ENCODE results near the gene TRIM16. TPM values are rescaled to one million over a fixed set of nuclear protein-coding genes. Genes with fewer than 3 reads are reported as not detected.
"Not testable (repeated sequence)": the region's sequence is repeated elsewhere in the genome, so short reads cannot be mapped to it uniquely, and the experiment has no call there.

TRIM16 gene
- total and polyA plus RNA-seq, 2 experiments from 2014 or later: 6.4 to 47.6 TPM

DNA sequence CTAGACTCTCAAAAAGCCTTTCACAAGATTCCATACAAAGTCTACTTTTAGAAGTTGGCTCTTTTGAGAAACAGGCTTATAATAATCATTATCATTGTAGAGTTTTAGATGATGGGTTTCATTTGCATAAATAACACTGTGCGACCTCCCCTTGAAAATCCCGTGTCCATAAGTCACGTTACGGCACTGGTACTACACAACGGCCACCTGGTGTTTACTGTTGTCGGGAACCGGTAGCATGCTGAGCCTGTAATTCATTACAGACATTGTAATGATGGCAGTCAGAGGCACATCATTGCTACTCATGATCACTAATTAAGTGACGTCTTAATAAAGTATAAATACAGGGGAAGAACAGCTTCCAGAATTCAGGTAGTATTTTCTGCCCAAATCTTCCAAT is 96.1 kb downstream of the TRIM16 start:
- not testable (repeated sequence) for H2AFZ ChIP-seq; H3K36me3 Mint-ChIP-seq (ENCODE audit: low read depth); H4K20me1 ChIP-seq (replicated peaks; ENCODE audit: insufficient read depth); H3K36me3 ChIP-seq (ENCODE audit: insufficient read depth); H3K79me2 ChIP-seq (replicated peaks; ENCODE audit: insufficient read depth); H3K4me3 ChIP-seq; ATAC-seq; H3K4me1 Mint-ChIP-seq; H3K4me3 Mint-ChIP-seq; DNase-seq (ENCODE audit: low spot score); H3K27me3 Mint-ChIP-seq (ENCODE audit: insufficient read depth, low read depth, poor library complexity); H3K27ac ChIP-seq (ENCODE audit: low read depth); H3K27me3 ChIP-seq (ENCODE audit: insufficient read depth); H3F3A ChIP-seq (replicated peaks; ENCODE audit: low read depth); H3K9me3 Mint-ChIP-seq; H3K9me2 ChIP-seq (ENCODE audit: insufficient read depth); H3K27ac Mint-ChIP-seq; H3K4me1 ChIP-seq (ENCODE audit: insufficient read depth); H3K4me2 ChIP-seq

DNA sequence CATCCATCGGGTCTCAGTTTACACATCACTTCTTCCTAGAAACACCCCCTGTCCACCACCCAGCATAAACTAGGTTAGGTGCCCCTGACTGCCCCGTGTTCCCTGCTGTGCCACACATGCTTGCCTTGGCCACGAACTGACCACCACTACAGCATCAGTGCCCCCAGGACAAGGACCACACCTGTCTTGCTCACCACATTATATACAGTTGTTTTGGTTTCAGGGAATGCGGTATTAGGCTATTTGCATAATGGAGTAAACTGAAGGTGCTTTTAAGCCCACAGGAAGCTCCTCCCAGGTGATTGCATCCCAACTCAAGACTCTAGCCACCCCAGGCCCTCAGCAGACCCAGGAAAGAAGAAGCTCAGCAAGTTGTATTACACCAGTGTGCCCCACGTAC is 100.8 kb downstream of the TRIM16 start:
- not testable (repeated sequence) for H3K4me1 Mint-ChIP-seq; H3K27ac ChIP-seq (ENCODE audit: low read depth)

DNA sequence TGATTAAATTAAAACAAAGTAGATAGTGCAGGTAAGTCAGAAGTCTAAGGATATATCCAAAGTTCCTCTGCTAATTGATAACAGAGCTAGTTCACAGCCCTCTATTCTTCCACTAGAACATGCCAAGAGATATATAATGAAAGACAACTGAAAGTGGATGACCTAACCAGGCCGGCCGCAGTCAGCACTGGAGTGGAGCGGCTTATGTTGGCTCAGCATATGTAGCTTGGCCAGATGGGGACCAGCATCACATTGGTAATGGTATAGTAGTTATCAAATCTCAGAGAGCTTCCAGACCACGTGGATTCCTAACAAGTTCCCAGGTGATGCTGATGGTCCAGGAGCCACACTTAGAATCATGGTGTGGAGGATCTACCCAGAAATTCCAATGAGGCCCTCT is 102.6 kb downstream of the TRIM16 start:
- H3K4me3 Mint-ChIP-seq; H3K27ac Mint-ChIP-seq; H3F3A ChIP-seq (replicated peaks; ENCODE audit: low read depth); H3K4me2 ChIP-seq; H3K9me2 ChIP-seq (ENCODE audit: insufficient read depth); H3K36me3 Mint-ChIP-seq (ENCODE audit: low read depth); H3K9me3 Mint-ChIP-seq; H3K4me3 ChIP-seq; H3K4me1 Mint-ChIP-seq; H2AFZ ChIP-seq; H3K36me3 ChIP-seq (ENCODE audit: insufficient read depth); H3K27ac ChIP-seq (ENCODE audit: low read depth); H3K4me1 ChIP-seq (ENCODE audit: insufficient read depth); DNase-seq (ENCODE audit: low spot score); ATAC-seq; H3K27me3 ChIP-seq (ENCODE audit: insufficient read depth); H3K27me3 Mint-ChIP-seq (ENCODE audit: insufficient read depth, low read depth, poor library complexity); H4K20me1 ChIP-seq (replicated peaks; ENCODE audit: insufficient read depth); H3K79me2 ChIP-seq (replicated peaks; ENCODE audit: insufficient read depth): not testable (repeated sequence)

More for the DNA sequence above, 100.8 kb downstream of the TRIM16 start:
- H4K20me1 ChIP-seq (replicated peaks; ENCODE audit: insufficient read depth); H3K4me3 ChIP-seq; H3K4me1 ChIP-seq (ENCODE audit: insufficient read depth); H2AFZ ChIP-seq; H3F3A ChIP-seq (replicated peaks; ENCODE audit: low read depth); H3K9me3 Mint-ChIP-seq; H3K27ac Mint-ChIP-seq; H3K4me3 Mint-ChIP-seq; H3K36me3 ChIP-seq (ENCODE audit: insufficient read depth); H3K36me3 Mint-ChIP-seq (ENCODE audit: low read depth); H3K9me2 ChIP-seq (ENCODE audit: insufficient read depth); H3K79me2 ChIP-seq (replicated peaks; ENCODE audit: insufficient read depth); ATAC-seq; H3K4me2 ChIP-seq; H3K27me3 Mint-ChIP-seq (ENCODE audit: insufficient read depth, low read depth, poor library complexity); DNase-seq (ENCODE audit: low spot score); H3K27me3 ChIP-seq (ENCODE audit: insufficient read depth): not testable (repeated sequence)

Small RNAs within 50 kb of the gene (small RNA-seq; reads per million reads assigned to genes)
- gene AC005838.1 (ENCODE audit: low replicate concordance): not detected
- gene ZNF29P (ENCODE audit: low replicate concordance): not detected

Other genes with a start within 250 kb of the TRIM16 start
- gene CDRT4, start 216.7 kb downstream of the TRIM16 start, total RNA-seq (2014; rRNA removed; shearing (Covaris generic)): 8.7 and 13.0 TPM in 2 replicates
- 6.5 TPM in 2 replicates for gene CDRT4, start 216.7 kb downstream of the TRIM16 start, polyA plus RNA-seq (2016; fragmentation: Nextera tagmentation; extraction: Ambion mirVana)
- gene TVP23C, start 120.8 kb downstream of the TRIM16 start, total RNA-seq (2014; rRNA removed; shearing (Covaris generic)): 23.2 and 31.7 TPM in 2 replicates
- gene TVP23C, start 120.8 kb downstream of the TRIM16 start, polyA plus RNA-seq (2016; fragmentation: Nextera tagmentation; extraction: Ambion mirVana): 10.4 and 10.5 TPM in 2 replicates
- gene FBXW10B, start 64.6 kb downstream of the TRIM16 start, total RNA-seq (2014; rRNA removed; shearing (Covaris generic)): 0.23 and 0.31 TPM in 2 replicates
- gene FBXW10B, start 64.6 kb downstream of the TRIM16 start, polyA plus RNA-seq (2016; fragmentation: Nextera tagmentation; extraction: Ambion mirVana): not detected in 2 replicates
- gene ZNF286A, start 15.4 kb upstream of the TRIM16 start, total RNA-seq (2014; rRNA removed; shearing (Covaris generic)): 91.6 and 93.4 TPM in 2 replicates
- 42.3 and 44.8 TPM in 2 replicates for gene ZNF286A, start 15.4 kb upstream of the TRIM16 start, polyA plus RNA-seq (2016; fragmentation: Nextera tagmentation; extraction: Ambion mirVana)
- 0.23 and 2.8 TPM in 2 replicates for gene TBC1D26, start 48.0 kb upstream of the TRIM16 start, total RNA-seq (2014; rRNA removed; shearing (Covaris generic))
- 0.84 and 1.1 TPM in 2 replicates for gene TBC1D26, start 48.0 kb upstream of the TRIM16 start, polyA plus RNA-seq (2016; fragmentation: Nextera tagmentation; extraction: Ambion mirVana)

Data from GM23338 (cell line).